ENCODE measurements around the gene SRP72.

Gene SRP72

GRCh38 chr4:56477192-56477702 lies 9.8 kb downstream of the SRP72 start:
- Histone ChIP-seq H3K79me2 (ENCODE audit: insufficient read depth, low read length) (0 out of 2 replicates have a peak, but pooled peaks cover 2% of the 10 kb centered on the region), H3K9me3 (ENCODE audit: insufficient read depth, low read length, severe bottlenecking) (no peaks in the 10 kb centered on the region), H3K4me1 (ENCODE audit: insufficient read depth, low read length) (no peaks in the 10 kb centered on the region), H2AFZ (ENCODE audit: low read depth, low read length) (no peak overlapping the region), H3K27me3 (ENCODE audit: insufficient read depth, low read length, poor library complexity) (no peaks in the 10 kb centered on the region), H3K9ac (ENCODE audit: low read depth, low read length) (no peak overlapping the region), H3K36me3 (ENCODE audit: insufficient read depth, low read length) (peaks cover 82% of the 10 kb centered on the region), H3K4me3 (ENCODE audit: low read depth in 1 of 2, low read length in 2 of 2) (no peak overlapping the region), H4K20me1 (ENCODE audit: insufficient read depth, low read length) (no peaks in the 10 kb centered on the region), H3K4me2 (ENCODE audit: insufficient read depth, low read length) (no peak overlapping the region), H3K27ac (ENCODE audit: low read length) (no peak overlapping the region)
- TF ChIP-seq CTCF (IDR thresholded peaks at IDR 0.05; ENCODE audit: borderline replicate concordance, extremely low read depth, low read length, poor library complexity, severe bottlenecking) = no peak
- TF ChIP-seq EZH2 (IDR thresholded peaks at IDR 0.05; ENCODE audit: borderline replicate concordance, low read depth, low read length, severe bottlenecking) = no peak
- DNase-seq = no peak
- no peak for ATAC-seq (ENCODE audit: insufficient read depth, low read depth)

GRCh38 chr4:56480691-56481090 lies 13.3 kb downstream of the SRP72 start:
- Histone ChIP-seq H3K4me2 (ENCODE audit: insufficient read depth, low read length) (no peak overlapping the region), H3K4me1 (ENCODE audit: insufficient read depth, low read length) (no peaks in the 10 kb centered on the region), H3K79me2 (ENCODE audit: insufficient read depth, low read length) (no peaks in the 10 kb centered on the region), H3K36me3 (ENCODE audit: insufficient read depth, low read length) (peaks cover 84% of the 10 kb centered on the region), H3K4me3 (ENCODE audit: low read depth in 1 of 2, low read length in 2 of 2) (no peak overlapping the region), H2AFZ (ENCODE audit: low read depth, low read length) (no peak overlapping the region), H4K20me1 (ENCODE audit: insufficient read depth, low read length) (no peaks in the 10 kb centered on the region), H3K9me3 (ENCODE audit: insufficient read depth, low read length, severe bottlenecking) (no peaks in the 10 kb centered on the region), H3K27ac (ENCODE audit: low read length) (no peak overlapping the region), H3K27me3 (ENCODE audit: insufficient read depth, low read length, poor library complexity) (no peaks in the 10 kb centered on the region), H3K9ac (ENCODE audit: low read depth, low read length) (no peak overlapping the region)
- no peak for TF ChIP-seq CTCF (IDR thresholded peaks at IDR 0.05; ENCODE audit: borderline replicate concordance, extremely low read depth, low read length, poor library complexity, severe bottlenecking)
- no peak for TF ChIP-seq EZH2 (IDR thresholded peaks at IDR 0.05; ENCODE audit: borderline replicate concordance, low read depth, low read length, severe bottlenecking)
- ATAC-seq (ENCODE audit: insufficient read depth, low read depth) (no peak), DNase-seq (no peak)

DNA sequence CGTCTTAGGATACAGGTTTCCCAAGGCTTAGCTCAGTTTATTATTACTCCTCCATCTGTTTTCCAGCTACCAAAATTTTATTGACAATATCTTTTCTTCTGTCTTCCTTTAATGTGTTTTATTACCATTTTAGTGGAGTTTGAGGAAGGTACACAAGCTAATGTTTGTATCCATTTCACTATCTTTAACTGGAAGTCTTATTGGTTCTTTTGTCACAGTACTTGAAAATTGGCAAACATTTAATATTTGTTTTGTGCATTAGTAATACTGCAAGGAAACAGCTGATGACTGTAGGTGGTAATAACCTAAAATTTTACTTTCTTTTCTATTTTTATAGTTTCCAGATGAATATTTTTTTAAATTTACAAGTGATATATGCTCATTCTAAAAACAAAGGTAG lies 28.8 kb downstream of the SRP72 start:
- no peaks in the 10 kb centered on the region for H3K4me1 ChIP-seq (ENCODE audit: insufficient read depth, low read length)
- H3K79me2 ChIP-seq (ENCODE audit: insufficient read depth, low read length) = no peaks in the 10 kb centered on the region
- peaks cover 68% of the 10 kb centered on the region for H3K36me3 ChIP-seq (ENCODE audit: insufficient read depth, low read length)
- no peak overlapping the region for H3K4me2 ChIP-seq (ENCODE audit: insufficient read depth, low read length)
- no peak overlapping the region for H3K27ac ChIP-seq (ENCODE audit: low read length)
- H3K9me3 ChIP-seq (ENCODE audit: insufficient read depth, low read length, severe bottlenecking) = no peaks in the 10 kb centered on the region
- ATAC-seq (ENCODE audit: insufficient read depth, low read depth) (no peak), DNase-seq (no peak)
- no peak overlapping the region for H3K9ac ChIP-seq (ENCODE audit: low read depth, low read length)
- TF ChIP-seq EZH2 (IDR thresholded peaks at IDR 0.05; ENCODE audit: borderline replicate concordance, low read depth, low read length, severe bottlenecking) = no peak
- TF ChIP-seq CTCF (IDR thresholded peaks at IDR 0.05; ENCODE audit: borderline replicate concordance, extremely low read depth, low read length, poor library complexity, severe bottlenecking) = no peak
- H3K27me3 ChIP-seq (ENCODE audit: insufficient read depth, low read length, poor library complexity) = no peaks in the 10 kb centered on the region
- no peaks in the 10 kb centered on the region for H4K20me1 ChIP-seq (ENCODE audit: insufficient read depth, low read length)
- no peak overlapping the region for H3K4me3 ChIP-seq (ENCODE audit: low read depth in 1 of 2, low read length in 2 of 2)
- H2AFZ ChIP-seq (ENCODE audit: low read depth, low read length) = no peak overlapping the region
